ENCODE data around the gene ANK3. TPM values are rescaled to one million over a fixed set of nuclear protein-coding genes. Genes with fewer than 3 reads are reported as not detected.

The ANK3 gene
- total and polyA plus RNA-seq, 2 donors (not counting 3 experiments of a cell fraction or from before 2014, with no cell fraction given), result 0.88 to 8.5 TPM

GRCh38 chr10:60409202-60409601, 19.5 kb upstream of the ANK3 start:
- Histone ChIP-seq H3K27me3 (ENCODE audit: control insufficient read depth in 2 of 2, insufficient read depth in 2 of 2, low read length in 2 of 2) (no peaks in the 10 kb centered on the region), H3K4me1 (ENCODE audit: control insufficient read depth, extremely low read depth, insufficient read depth, low read length) (peaks cover 7% of the 10 kb centered on the region), H3K9ac (replicated peaks; ENCODE audit: extremely low read depth, insufficient read depth, low read length) (no peak overlapping the region), H3K27ac (ENCODE audit: insufficient read depth, low read depth, low read length) (no peak overlapping the region), H3K4me3 (replicated peaks in 1 of 3; ENCODE audit: insufficient read depth in 1 of 3, low read depth in 1 of 3, low read length in 3 of 3) (no peak overlapping the region), H4K20me1 (replicated peaks; ENCODE audit: control insufficient read depth, extremely low read depth, insufficient read depth, low read length) (no peaks in the 10 kb centered on the region), H2AFZ (ENCODE audit: low read depth, low read length) (no peak overlapping the region), H3K9me1 (replicated peaks; ENCODE audit: control insufficient read depth, extremely low read depth, insufficient read depth, low read length) (no peaks in the 10 kb centered on the region), H3K79me2 (ENCODE audit: control insufficient read depth, insufficient read depth, low read length) (no peaks in the 10 kb centered on the region), H3K4me2 (ENCODE audit: insufficient read depth, low read length) (no peak overlapping the region), H3K36me3 (ENCODE audit: control insufficient read depth in 2 of 2, extremely low read depth in 1 of 2, insufficient read depth in 2 of 2, low read length in 2 of 2) (no peaks in the 10 kb centered on the region), H3K9me3 (replicated peaks; ENCODE audit: control insufficient read depth, insufficient read depth, low read length) (no peaks in the 10 kb centered on the region)
- ChIA-PET POLR2A (no interaction called here), CTCF (interaction anchor here (0.8 to 2.0 kb wide), 7 partner anchors 9 to 294 kb away, joined by 3 to 7 read pairs (median 3); no protein-coding TSS in a partner anchor)
- TF ChIP-seq, protein P1, sequence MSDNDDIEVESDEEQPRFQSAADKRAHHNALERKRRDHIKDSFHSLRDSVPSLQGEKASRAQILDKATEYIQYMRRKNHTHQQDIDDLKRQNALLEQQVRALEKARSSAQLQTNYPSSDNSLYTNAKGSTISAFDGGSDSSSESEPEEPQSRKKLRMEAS (IDR thresholded peaks at IDR 0.05; ENCODE audit: insufficient read depth, insufficient read length), result no peak
- TF ChIP-seq MYC (IDR thresholded peaks at IDR 0.05; ENCODE audit: low read depth, low read length), result no peak
- no peak for TF ChIP-seq POLR2AphosphoS5 (IDR thresholded peaks at IDR 0.05; ENCODE audit: insufficient read depth, low read depth, low read length)
- no peak for TF ChIP-seq EZH2 (IDR thresholded peaks at IDR 0.05; ENCODE audit: borderline replicate concordance, low read depth, low read length, severe bottlenecking)
- no peak for TF ChIP-seq CTCF (IDR thresholded peaks at IDR 0.05; ENCODE audit: extremely low read depth in 1 of 2, insufficient read depth in 1 of 2, low read depth in 1 of 2, low read length in 2 of 2)
- TF ChIP-seq JUN (IDR thresholded peaks at IDR 0.05; ENCODE audit: borderline replicate concordance, insufficient read depth, insufficient read length, low read depth), result no peak
- TF ChIP-seq GATA2 (IDR thresholded peaks at IDR 0.05; ENCODE audit: insufficient read depth, insufficient read length, low read depth, low read length), result no peak
- dilution Hi-C loops (cut with MboI; ENCODE audit: extremely low pct_ligation_motif_present, low sequenced_read_pairs), result no loop called here
- FAIRE-seq, result no peak
- no peak for DNase-seq (ENCODE audit: low read depth, low spot score)
- BruUV-seq (replicated peaks), result no TSS peak
- intact Hi-C loops (cut with micrococcal nuclease), result no loop called here
